Epithelial cell of proximal tubule (primary cell): ENCODE data around the gene MELTF. TPM values are rescaled to one million over a fixed set of nuclear protein-coding genes. Genes with fewer than 3 reads are reported as not detected.

Source experiments
- DNase-seq: peaks from one replicate; pipeline ENCODE4 v3.0.0-alpha.2; 2011; ENCODE audit warnings: low read depth
- H3K4me3 ChIP-seq: 2 replicates; pipeline ENCODE4 v1.5.1; 2011; ENCODE audit warnings: low read depth, mild to moderate bottlenecking, low read length
- total RNA-seq: library from RNA; depleted of rRNA; stranded (reverse); fragments of >200 nt; gene quantifications from 2 replicates; pipeline ENCODE4 v1.2.3, GENCODE V29; 2015
- TF ChIP-seq, protein P1 (sequence below): conservative IDR thresholded peaks from 2 replicates; pipeline ENCODE4 v1.5.1; 2012; ENCODE audit warnings: low read depth, mild to moderate bottlenecking, low read length

The MELTF gene
- total RNA-seq, 1 donor from 2014 or later, result 26.9 TPM

DNA sequence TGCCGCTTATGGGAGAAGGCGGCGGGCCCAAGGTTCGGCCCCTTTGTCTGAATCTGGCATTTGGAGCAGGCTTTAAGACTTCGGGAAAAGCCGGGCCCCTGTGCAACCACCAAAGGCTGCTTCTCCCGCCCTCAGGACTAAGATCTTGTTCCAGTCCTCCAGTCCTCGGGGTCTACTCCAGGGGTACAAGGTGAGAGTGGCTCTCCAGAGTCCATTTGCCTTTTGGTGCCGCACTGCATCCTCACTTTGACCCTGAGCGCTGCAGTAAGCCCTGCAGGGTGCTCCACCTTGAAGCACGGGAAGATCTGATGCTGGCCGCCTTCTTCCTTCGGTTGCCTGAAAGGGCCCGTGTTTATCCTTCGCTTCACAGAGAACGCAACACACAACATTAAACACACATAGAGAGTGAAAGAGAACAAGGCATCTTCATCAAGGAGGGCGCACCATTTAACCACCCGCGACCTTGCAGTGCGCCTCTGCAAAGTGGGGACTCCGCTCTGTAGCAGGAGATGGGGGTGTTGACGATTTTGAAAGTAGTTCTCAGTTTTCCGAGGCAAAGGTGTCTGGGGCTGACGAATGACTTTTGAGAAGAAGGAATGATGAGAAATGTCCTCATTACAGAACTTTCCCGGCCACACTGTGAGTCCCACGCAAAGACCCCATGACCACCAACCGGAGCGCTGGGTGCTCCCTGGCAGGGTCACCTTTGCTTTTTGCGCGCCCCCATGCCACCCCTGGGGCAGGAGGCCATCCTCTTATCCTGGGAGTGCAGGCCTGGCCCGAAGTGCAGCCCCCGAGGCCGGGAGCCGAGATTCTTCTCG, 62.0 kb downstream of the MELTF start:
- DNase-seq, result no peak
- TF ChIP-seq, protein P1, sequence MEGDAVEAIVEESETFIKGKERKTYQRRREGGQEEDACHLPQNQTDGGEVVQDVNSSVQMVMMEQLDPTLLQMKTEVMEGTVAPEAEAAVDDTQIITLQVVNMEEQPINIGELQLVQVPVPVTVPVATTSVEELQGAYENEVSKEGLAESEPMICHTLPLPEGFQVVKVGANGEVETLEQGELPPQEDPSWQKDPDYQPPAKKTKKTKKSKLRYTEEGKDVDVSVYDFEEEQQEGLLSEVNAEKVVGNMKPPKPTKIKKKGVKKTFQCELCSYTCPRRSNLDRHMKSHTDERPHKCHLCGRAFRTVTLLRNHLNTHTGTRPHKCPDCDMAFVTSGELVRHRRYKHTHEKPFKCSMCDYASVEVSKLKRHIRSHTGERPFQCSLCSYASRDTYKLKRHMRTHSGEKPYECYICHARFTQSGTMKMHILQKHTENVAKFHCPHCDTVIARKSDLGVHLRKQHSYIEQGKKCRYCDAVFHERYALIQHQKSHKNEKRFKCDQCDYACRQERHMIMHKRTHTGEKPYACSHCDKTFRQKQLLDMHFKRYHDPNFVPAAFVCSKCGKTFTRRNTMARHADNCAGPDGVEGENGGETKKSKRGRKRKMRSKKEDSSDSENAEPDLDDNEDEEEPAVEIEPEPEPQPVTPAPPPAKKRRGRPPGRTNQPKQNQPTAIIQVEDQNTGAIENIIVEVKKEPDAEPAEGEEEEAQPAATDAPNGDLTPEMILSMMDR, result no peak
- H3K4me3 ChIP-seq, result peak overlapping the region; percentile 71

DNA sequence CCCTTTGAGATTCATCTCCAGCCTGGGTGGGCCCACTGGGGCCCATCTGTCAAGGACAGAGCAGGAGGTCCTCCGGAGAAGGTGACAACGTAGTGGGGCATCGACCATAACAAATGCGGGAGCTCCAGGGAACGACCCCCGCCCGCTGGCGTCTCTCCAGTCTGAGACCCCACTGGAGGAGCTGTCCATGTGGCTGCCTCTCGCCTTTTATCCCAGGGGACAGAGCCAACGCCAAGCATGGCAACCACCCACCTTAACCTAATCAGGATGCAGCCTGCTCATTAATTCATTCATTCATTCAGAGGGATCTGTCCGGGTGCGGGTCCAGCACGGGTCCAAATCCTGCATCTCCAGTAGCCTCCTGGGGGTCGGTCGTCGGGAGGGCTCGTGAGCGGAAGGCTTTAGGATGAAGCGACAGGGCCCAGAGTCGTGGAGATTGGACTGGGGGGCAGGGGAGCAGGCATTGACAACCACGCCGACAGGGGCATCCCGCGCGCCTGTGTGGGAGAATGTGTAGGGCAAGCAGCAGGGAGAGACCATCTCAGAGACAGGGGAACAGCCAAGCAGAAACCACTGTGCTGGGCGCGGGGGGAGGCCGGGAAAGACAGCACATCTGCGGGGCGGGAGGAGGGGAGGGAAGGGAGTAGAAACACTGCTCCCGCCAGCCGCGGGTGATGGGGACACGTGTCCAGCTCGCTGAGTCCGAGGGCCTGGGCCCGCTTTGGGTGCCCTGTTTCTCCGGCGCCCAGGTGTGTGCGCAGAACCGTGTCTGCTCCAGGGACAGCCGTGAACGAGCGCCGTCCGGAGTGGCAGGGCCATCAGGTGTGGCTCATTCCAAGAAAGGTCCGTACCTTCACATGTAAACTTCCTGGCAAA, 62.9 kb downstream of the MELTF start:
- TF ChIP-seq, protein P1, result no peak
- DNase-seq, result no peak
- no peak overlapping the region for H3K4me3 ChIP-seq

DNA sequence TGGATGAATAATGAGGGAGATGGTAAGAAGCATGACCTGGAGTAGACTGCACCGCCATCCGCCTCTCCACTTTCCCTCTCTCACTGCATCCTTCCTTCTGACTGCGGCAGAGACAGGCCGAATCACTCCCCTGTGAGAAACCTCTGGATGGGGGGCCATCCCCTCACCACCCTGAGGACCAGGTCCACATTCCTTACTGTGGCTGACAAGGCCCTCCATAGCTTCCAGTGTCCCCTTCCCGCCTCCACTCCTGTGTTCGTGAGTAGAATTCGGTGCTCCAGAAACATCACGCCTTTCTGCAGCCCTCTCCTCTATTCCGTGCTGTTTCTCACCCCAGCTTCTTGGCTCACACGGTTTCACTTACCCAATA, 63.8 kb downstream of the MELTF start:
- TF ChIP-seq, protein P1, result no peak
- H3K4me3 ChIP-seq, result no peak overlapping the region
- DNase-seq, result no peak

DNA sequence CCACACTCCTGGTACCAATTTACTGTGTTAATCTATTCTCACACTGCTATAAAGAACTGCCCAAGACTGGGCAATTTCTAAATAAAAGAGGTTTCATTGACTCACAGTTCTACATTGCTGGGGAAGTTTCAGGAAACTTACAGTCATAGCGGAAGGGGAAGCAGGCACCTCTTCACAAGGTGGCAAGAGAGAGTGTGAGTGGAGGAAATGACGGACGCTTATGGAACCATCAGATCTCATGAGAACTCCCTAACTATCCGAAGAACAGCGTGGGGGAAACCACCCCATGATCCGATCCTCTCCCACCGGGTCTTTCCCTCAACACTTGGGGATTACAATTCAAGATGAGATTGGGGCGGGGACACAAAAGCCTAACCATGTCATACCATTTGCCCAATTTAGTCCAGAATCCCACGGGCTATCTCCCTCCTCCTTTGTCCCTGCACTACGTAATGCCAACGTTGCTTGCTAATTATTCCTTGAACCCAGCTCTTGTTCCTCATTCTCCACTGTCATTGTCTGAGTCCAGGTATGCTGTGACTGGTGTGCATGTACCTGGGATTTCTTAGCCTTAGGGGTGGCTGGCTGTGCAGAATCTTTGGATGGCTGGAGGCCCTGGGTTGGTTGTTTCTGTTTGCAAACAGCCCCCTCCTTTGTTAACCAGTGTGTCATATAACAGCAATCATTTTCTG, 64.4 kb downstream of the MELTF start:
- H3K4me3 ChIP-seq, result no peak overlapping the region
- TF ChIP-seq, protein P1, result no peak
- no peak for DNase-seq

DNA sequence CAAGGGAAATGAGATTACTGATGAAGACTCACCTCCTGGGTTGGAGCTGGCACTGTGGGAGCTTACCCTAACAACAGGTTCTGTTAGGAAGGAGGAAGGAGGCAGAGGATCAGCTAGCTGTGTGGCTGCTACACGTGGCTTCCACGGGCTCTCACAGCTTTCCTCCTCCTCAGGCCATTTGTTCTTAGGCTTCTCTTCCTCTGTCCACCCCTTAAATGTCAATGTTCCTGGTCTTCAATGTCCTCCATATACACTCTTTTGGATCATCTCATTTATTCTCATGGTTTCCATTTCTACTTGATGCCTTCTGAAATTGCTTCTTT, 66.0 kb downstream of the MELTF start:
- TF ChIP-seq, protein P1, result no peak
- no peak for DNase-seq
- H3K4me3 ChIP-seq, result no peak overlapping the region

DNA sequence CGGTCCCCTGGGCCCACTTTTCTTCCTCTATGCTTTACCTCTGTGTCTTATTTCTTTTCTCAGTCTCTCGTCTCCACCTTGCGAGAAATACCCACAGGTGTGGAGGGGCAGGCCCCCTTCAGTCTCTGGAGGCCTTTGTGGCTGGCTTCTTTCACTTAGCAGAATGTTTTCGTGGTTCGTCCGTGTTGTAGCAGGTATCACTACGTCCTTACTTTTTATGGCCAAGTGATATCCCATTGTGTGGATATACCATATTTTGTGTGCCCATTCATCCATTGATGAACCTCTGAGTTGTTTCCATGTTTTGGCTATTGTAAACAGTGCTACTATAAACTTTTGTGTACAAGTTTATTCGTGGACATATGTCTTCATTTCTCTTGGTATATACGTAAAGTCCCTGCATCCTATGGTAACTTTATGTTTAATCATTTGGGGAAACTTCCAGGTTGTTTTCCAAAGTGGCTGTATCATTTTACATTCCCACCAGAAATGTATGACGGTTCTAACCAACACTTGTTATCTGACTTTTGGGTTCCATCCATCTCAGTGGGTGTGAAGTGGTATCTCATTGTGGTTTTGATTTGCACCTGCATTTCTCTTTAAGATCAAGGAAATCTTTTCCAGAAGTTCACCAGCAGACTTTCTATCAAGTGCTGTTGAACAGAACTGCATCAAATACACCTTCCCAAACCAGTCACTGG, 66.5 kb downstream of the MELTF start:
- no peak overlapping the region for H3K4me3 ChIP-seq
- TF ChIP-seq, protein P1, result no peak
- DNase-seq, result no peak
